CD4-positive, alpha-beta T cell treated with Interleukin-15 for 1 hour (primary cell): Measurements from ENCODE around the gene KRTAP10-9.
"Not testable (repeated sequence)": the region's sequence is repeated elsewhere in the genome, so short reads cannot be mapped to it uniquely, and the experiment has no call there.

ENCODE experiments used
- DNase-seq: peaks from one replicate; pipeline ENCODE4 v3.0.0-alpha.2; 2020

The KRTAP10-9 gene, protein sequence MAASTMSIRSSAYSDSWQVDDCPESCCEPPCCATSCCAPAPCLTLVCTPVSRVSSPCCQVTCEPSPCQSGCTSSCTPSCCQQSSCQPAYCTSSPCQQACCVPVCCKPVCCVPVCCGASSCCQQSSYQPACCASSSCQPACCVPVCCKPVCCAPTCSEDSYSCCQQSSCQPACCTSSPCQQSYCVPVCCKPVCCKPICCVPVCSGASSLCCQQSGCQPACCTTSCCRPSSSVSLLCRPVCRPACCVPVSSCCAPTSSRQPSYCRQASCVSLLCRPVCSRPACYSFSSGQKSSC

DNA sequence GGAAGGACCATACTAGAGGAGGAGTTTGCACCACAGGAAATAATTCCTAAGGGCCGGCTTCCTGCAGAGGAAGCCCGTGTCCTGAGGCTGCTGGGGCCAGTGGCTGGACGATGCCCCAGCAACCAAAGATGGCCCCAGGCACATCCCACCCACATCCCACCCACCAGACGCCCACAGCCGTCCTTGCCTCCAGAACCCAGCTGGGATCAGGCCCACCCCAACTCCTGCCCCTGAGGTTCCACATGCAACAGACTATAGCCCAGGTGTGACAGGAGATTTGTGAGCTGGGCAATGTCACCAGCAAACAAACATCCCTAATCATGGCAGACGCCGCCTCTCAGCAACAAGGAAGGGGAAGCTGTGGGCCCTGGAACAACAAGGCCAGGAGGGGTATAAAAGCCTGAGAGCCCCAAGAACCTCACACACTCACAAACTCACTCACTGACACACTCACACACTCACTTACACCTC is at the start of gene KRTAP10-9:
KRTAP10-9 (plus strand) TSS at position 421 of the 471 bp plus-strand sequence. CDS start 79 bp downstream, outside the sequence.
- DNase-seq: no peak

DNA sequence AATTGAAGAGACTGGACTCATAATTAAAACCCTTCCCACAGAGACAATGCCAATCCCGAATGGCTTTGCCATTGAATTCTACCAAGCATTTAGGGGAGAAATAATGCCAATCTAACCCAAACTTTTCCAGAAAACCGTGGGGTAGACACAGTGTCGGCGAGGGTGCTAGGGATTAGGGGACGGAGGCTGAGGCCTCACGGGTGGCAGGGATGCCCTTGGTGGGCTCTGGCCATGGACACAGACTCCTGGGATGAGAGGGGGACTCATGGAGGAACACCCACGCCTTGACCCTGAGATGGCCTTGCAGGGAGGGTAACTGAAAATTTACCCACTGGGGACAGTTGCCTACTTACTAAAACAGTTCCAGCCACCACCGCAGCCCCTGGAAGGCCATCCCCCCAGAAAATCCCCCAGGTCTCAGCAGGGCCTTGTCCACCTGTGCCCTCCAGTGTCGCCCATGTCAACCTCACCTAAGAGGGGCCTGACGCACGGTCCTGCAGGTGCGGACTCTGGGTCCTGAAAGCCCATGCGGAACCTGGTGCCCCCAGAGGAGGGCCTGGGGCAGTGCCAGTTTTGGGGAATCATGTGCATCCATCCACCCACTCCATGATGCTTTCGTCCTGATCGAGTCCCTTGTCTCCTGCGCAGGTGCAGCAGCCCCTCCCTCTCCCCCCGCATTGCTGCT is 48.4 kb upstream of the KRTAP10-9 start:
- no peak for DNase-seq

DNA sequence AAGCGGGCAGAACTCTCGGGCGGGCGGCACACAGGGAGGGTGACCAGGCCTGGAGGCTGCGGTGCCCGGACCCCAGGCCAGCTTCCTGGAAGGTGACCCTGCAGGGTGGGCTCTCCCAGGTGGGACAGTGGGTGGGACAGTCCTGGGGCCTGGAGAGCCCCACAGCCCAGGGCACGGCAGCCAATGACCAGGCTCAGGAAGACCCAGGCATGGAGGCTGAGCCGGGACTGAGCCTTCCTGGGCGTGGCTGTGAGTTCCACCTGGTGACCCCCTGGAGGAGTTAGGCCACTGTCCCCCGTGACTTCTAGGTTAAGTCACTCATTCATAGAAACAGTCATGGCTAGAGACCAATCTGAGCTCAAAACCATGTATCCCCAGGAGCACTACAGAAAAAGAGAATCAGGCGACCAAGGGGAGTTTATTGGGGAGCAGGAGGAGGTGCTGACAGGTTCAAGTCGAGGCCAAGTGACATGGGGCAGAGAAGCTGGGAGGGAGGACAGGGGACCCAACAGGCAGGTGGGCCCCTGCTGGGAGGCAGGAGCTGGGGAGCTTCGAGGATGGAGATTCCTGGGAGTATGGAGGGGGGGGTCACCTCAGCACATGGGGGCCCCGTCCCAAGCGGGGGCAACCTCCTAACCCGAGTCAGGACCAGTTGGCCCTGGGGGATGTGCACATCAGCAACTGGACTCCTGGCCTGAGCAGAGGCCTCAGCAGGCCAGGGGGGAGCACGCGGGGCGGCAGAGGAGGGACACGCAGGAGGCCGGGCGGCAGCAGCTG is 47.6 kb upstream of the KRTAP10-9 start:
- no peak for DNase-seq

DNA sequence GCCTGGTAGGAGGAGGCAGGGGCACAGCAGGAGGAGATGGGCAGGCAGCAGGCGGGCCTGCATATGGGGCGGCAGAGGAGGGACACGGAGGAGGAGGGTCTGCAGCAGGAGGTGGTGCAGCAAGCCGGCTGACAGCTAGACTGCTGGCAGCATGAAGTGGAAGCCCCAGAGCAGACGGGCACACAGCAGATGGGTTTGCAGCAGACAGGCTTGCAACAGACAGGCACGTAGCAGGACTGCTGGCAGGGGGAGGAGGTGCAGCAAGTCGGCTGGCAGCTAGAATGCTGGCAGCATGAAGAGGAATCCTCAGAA is 47.1 kb upstream of the KRTAP10-9 start:
- DNase-seq: no peak

DNA sequence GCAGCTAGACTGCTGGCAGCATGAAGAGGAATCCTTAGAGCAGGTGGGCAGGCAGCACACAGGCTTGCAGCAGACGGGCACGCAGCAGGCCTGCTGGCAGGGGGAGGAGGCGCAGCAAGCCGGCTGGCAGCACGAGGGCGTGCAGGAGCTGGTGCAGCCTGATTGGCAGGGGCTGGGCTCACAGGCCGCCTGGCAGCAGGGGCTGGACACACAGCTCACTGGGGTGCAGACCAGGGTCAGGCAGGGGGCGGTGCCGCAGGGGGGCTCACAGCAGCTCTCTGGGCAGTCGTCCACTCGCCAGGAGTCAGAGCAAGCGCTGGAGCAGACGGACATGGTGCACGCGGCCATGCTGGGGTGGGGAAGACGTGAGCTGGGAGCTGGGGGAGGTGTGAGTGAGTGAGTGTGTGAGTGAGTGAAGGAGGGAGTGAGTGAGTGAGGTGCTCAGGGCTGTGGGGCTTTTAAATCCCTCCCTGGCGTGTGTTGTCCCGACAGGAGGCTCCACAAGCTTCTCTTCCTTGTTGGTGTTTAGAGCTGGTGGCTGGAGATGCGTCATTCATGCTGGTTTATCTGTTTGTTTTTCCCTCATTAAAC is 46.6 kb upstream of the KRTAP10-9 start, which contains the start of gene KRTAP10-5:
KRTAP10-5 (minus strand) TSS at position 374 of the 591 bp plus-strand sequence; CDS start at position 348, 26 bp downstream.
- DNase-seq: not testable (repeated sequence)

DNA sequence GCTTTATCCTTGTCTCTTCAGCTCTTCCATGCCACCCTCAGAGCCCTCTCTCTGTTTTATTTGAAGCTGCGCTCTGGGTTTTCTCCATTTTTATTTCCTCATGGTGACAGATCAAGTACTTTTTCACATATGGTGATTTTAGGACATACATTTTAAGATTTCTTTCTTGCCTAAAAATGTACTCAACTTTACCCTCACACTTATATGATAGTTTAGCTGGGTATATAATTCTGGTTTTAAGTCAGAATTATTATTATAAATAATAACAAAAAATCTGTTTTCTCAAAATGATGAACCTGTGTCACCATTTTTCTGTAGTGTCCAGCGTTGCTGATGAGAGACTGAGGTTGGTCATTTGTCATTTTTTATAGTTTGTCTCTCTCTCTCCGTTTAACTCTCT is 45.7 kb upstream of the KRTAP10-9 start:
- no peak for DNase-seq

DNA sequence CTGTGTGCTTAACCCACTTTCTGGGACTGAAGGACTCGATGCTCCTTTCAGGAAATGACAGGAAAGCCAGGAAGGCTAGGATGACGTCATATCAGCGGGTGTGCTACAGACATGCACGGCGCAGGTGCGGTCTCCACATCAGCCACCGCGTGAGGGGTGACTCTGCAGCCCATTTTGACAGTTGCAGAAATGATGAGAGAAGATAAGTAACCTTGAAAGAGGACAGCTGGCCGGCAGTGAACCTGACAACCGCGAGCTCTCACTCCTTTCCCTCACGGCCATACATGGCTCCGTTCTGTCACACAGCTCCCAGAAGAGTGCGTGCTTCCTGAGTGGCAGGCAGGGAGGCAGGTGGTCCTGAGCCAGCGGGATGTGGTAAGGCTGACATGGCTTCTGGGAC is 44.8 kb upstream of the KRTAP10-9 start:
- DNase-seq: no peak

DNA sequence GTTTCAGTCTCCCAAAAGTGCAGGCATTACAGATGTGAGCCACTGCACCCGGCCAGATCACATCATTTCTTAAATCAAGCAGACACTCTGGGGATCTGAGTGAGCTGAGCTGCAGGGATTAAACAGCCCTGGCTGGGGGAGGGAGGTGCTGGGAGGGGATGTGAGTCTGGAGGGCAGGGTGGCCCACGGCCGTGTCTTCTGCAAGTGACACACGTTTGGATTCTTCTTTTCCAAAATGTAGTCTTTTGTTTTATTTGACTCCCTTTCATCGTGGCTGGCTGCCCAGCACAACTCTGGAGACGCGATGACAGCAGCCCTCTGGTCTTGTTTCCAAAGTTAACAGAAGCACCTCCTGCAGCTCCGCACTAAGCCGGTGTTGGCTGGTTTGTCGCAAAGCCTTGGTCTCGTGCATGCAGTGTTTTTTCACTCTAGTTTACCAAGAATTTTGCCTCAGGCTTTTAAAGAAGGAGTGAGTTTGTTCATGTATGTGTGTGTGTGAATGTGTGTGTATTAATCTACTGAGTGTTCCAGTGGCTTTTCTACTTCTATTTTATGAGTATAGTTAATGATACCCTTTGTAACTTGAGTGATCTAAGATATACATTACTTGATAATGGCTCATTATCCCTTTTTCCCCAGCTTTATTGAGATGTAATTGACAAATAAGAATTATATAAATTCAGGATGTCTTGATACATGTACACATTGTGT is 43.6 kb upstream of the KRTAP10-9 start:
- no peak for DNase-seq

DNA sequence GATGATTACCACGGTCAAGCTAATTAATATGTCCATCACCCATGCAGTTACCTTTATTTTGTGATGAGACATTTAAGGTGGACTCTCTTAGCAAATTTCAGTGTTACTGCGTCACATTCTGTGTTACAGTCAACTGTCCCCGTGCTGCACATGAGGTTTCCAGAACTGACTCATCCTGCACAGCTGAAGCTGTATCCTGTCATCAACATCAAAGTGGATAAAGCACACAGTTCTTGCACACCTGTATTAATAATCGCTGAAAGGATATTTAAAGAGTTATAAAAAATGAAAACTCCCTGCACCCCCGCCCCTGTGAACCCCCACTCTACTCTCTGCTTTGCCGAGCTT is 43.1 kb upstream of the KRTAP10-9 start:
- no peak for DNase-seq

DNA sequence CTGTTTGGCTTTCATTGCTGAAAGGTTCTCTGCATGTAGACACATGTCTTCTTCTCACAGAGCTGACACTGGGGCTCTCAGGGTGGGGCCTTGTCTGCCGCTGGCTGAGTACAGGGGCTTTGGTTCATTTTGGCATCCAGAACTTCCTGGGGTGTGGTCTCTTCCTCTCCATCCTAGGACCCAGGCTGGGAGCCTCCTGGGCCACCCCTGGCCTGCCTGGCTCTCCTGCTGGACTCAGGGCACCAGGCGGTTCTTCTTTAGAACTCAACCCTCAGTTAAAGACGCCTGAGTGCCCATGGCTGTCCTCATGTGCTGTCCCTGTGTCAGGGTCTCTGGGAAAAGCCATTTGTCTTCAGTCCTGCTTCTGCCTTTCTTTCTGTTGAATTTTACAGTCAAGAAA is 41.0 kb upstream of the KRTAP10-9 start:
- no peak for DNase-seq

DNA sequence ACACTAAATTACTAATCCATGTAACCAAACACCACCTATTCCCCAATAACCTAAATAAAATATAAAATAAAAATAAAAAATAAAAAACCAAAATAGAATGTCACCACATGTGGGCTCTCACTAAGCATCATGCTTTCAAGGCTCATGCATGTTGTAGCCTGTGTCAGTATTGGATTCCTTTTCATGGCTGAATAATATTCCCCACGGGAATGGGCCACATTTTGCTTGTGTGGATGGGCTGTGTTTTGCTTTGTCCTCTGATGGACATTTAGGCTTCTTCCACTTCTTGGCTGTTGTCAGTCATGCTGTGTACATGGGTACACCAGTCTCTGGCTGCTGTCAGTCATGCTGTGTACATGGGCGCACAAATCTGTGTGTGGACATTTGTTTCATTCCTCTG is 37.8 kb upstream of the KRTAP10-9 start:
- DNase-seq: no peak

DNA sequence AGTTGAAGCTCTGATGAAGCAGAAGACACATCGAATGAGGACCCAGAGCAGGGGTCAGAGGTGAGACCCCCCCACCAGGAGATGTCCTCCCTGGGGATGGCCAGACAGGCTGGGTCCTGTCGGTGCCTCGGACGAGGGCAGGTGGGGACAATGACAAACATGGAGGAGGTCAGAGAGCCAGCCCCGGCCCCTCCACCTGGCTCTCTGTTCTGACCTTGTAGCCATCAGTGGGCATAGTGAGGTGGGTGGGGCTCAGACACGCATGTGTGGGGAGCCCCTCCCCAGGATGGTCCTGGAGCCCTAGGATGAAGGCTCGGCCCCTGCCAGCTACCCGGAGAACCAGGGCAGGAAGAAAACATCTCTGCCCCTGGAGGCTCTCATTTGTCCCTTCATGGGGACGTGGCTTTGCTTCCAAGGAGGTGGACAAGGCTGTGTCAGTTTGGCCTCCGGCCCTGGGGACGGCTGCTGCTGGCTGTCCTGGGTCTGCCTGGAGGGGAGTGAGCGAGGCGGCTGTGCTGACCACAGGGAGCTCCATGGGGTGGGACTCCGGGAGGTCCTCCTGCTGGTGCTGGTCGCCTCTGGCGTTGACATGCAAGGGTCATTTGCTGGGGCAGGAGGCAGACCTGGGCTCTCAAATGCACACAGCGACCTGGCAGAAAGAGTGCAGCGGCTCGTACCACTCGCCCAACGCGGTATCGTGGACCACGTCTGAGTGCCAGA is 37.1 kb upstream of the KRTAP10-9 start:
- no peak for DNase-seq

DNA sequence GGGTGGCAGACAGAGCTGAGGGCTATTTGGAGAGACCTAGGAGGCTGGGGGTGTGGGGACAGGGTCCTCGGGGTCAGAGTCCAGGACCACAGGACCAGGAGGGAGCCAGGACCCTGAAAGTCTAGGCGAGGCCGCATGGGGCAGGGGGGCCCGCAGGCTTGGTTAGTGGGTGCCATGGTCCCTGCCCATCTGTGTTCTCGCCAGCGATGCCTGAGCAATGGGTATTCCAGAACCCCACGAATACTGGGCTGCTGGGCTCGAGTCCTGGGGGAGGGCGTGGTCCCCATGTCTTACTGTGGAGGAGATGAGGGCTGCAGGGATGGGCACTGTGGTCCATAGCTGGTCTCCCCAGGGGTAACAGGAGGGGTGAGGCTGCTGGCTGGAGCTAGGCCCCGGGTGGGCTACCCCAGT is 36.6 kb upstream of the KRTAP10-9 start:
- DNase-seq: no peak

DNA sequence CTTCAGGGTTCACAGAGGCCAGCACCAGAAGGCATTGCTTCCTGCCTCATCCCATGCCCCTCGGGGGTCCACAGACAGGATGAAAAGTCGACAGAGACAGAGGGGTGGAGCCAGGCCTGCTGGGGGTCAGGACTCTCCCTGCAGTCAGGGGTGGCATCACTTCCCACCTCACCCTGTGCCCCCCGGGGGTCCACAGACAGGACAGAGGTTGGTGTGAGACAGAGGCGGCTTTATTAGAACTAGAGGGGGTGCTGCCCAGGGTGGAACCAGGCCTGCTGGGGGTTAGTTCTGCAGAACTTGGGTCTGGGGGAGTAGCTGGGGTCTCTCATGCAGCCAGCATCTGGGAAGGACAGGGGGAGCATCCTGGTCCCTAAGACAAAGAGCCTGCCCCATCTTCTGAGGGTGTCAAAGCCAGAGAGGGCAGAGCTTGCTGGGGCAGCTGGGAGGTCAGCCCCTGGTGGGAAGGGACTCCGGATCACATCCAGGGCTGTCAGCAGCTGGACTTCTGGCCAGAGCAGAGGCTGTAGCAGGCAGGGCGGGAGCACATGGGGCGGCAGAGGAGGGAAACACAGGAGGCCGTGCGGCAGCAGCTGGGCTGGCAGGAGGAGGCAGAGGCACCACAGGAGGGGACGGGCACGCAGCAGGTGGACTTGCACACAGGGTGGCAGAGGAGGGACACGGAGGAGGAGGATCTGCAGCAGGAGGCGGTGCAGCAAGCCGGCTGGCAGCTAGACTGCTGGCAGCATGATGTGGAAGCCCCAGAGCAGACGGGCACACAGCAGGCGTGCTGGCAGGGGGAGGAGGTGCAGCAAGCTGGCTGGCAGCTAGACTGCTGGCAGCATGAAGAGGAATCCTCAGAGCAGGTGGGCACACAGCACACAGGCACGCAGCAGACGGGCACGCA is 35.7 kb upstream of the KRTAP10-9 start:
- DNase-seq: not testable (repeated sequence)

DNA sequence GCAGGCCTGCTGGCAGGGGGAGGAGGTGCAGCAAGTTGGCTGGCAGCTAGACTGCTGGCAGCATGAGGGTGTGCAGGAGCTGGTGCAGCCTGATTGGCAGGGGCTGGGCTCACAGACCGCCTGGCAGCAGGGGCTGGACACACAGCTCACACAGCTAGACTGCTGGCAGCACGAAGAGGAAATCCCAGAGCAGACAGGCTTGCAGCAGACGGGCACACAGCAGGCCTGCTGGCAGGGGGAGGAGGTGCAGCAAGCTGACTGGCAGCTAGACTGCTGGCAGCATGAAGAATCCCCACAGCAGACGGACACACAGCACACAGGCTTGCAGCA is 35.1 kb upstream of the KRTAP10-9 start:
- DNase-seq: not testable (repeated sequence)

DNA sequence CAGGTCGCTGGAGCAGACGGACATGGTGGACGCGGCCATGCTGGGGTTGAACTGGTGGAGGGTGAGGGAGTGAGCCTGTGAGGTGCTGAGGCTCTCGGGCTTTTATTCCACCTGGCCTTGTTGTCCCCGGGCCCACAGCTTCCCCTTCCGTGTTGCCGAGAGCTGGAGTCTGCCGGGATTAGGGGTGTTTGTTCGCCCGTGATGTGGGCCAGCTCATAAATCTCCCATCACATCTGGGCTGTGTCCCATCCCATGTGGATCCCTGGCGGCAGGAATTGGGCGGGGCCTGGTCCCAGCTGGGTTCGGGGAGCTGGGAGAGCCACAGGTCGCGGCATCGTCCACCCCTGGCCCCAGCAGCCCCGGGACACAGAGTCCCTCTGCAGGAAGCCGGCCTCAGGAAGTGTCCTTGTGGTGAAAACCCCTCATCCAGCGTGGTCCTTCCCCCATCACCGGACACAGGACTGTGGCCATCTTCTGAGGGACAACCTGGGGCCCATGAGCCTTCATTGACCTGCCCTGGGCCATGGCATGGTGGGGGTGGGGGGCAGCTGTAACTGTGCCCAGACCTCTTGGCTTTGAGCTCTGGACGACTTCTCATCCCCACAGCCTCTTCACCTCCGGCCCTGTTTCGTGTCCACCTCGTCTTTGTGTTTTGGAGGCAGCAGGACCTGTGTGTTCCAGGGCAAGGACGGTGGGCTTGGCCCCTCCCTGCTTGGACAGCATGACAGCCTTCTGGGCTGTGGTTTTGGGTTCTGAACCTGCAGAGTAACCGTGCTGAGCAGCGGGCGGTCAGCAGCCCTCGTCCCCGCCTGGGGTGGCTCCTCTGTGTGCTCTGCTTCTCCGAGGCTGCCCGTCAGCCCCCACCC is 34.2 kb upstream of the KRTAP10-9 start, which contains the start of gene KRTAP10-6:
KRTAP10-6 (minus strand) TSS at position 60 of the 866 bp plus-strand sequence; CDS start at position 39, 21 bp downstream.
- DNase-seq: no peak

DNA sequence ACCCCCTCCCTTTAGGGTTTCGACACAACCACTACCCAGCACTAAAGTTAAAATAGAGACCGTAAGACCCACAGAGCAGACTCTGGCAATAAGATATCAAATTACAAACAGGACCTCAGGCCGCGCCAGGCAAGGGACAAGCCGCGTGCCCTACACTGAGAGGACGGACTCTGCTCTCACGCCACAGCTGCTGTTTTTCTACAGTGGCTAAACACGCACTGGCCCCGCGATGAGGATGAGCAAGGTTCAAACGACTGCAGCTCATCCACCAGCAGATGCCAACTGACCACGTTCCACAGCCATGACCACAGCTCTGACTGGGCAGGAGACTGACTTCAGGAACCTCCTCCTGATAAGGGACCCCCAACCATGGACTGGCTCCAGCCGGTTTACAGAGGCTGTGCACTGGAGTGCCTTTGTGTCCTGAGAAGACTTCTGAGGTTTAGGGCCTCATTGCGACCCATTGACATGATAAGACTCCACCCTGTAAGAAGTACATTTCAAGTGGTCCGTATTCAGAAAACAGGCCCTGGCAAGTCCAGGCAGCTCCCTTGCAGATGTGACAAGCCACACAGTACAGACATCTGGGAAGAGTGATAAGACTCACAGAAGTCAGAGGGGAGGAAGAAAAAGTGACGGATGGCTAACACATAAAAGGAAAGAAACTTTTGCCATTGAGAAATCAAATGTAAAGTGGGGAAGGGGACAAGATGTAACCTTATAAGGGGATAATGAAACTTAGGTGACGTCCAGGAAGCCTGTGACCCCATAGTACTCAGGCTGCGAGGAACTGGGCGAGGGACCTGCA is 33.1 kb upstream of the KRTAP10-9 start:
- DNase-seq: no peak

DNA sequence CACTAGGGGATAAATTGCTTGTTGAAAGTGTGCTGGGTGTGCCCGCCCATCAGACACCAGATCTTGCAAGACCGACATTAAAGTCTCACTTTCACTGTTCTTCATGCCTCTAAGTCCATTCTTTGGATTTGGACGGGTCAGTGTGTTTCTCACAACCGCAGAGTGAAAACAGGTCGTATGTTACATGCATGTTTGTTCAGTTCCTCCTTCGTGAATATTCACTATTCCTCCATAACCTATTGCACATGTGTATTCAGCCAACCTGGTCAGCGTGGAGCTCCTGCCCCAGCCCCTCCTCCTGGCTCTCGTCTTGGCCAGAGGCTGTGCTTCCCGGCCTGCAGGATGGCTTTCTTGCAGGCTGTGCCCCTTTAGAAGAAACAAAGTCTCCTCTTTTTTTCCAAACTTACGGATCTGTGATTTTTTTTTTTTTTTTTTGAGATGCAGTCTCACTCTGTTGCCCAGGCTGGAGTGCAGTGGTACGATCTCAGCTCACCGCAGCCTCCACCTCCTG is 32.4 kb upstream of the KRTAP10-9 start:
- no peak for DNase-seq

DNA sequence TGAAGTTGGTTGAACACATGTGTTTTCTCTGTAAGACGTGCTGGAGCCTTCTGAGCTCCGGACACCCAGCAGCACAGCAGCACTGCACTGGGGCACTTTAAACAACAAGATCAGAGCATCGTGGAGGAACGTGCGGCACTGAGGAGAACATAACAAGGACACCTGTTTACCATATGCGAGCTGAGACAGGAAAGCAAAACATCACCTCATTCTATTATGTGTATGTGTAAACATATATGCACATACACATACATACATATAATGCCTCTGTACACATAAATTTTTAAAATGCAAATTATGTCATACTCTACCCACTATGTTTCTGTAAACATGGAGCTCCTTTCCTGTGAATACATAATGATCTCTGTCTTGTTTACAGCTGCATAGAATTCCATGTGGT is 31.4 kb upstream of the KRTAP10-9 start:
- DNase-seq: no peak
